GM19025 (cell line): ENCODE data around the gene SMYD2.

ENCODE experiments used
- ATAC-seq: cut with Tn5 transposase; IDR thresholded peaks from one replicate; pipeline ENCODE4 v1.9.1; 2021; ENCODE audit warnings: mild to moderate bottlenecking, low read depth, moderate library complexity; ENCODE audit not compliant: unreplicated experiment

The SMYD2 gene

GRCh38 chr1:214384373-214385079, 103.6 kb downstream of the SMYD2 start:
- ATAC-seq: no peak

- no peak for ATAC-seq
These were observed 104.5 kb downstream of the SMYD2 start for GRCh38 chr1:214385428-214385827.

- ATAC-seq: no peak
These were observed 105.4 kb downstream of the SMYD2 start for GRCh38 chr1:214386333-214386732.
